ENCODE measurements around the gene FXR2.

GRCh38 chr17:7647018-7647417 is 32.3 kb upstream of the FXR2 start:
- no peak for TF ChIP-seq CTCF (IDR thresholded peaks at IDR 0.05)
- TF ChIP-seq POLR2AphosphoS5 (IDR thresholded peaks at IDR 0.05): no peak
